HepG2 (cell line): ENCODE data around the gene SMIM41. TPM values are rescaled to one million over a fixed set of nuclear protein-coding genes. Genes with fewer than 3 reads are reported as not detected.

Experiments used
- ARNT ChIP-seq: fragments of 450-650 bp; IDR thresholded peaks from 2 replicates; pipeline ENCODE4 v1.6.1; 2017
- CEBPG ChIP-seq: IDR thresholded peaks from 2 replicates; pipeline ENCODE4 v1.6.1; 2016
- CENPX ChIP-seq: sonication (generic); formaldehyde crosslinking; IDR thresholded peaks from 2 replicates; pipeline ENCODE4 v1.9.0; 2021; ENCODE audit warnings: mild to moderate bottlenecking, missing genetic modification reagents, moderate library complexity
- NPAS2 ChIP-seq: sonication (generic); formaldehyde crosslinking; IDR thresholded peaks from 2 replicates; pipeline ENCODE4 v1.8.0; 2022; ENCODE audit warnings: mild to moderate bottlenecking, missing genetic modification reagents, borderline replicate concordance
- NRL ChIP-seq: sonication (generic); formaldehyde crosslinking; IDR thresholded peaks from 2 replicates; pipeline ENCODE4 v1.5.0; 2020; ENCODE audit warnings: missing genetic modification reagents, mild to moderate bottlenecking, moderate library complexity, borderline replicate concordance
- PCBP1 ChIP-seq: fragments of 200-400 bp; formaldehyde crosslinking; IDR thresholded peaks from 2 replicates; pipeline ENCODE4 v1.6.1; 2017; ENCODE audit warnings: mild to moderate bottlenecking, low read depth, low read length, borderline replicate concordance
- REPIN1 ChIP-seq: sonication (generic); formaldehyde crosslinking; IDR thresholded peaks from 2 replicates; pipeline ENCODE4 v1.8.0; 2022; ENCODE audit warnings: missing genetic modification reagents, low read depth, mild to moderate bottlenecking, borderline replicate concordance
- SP2 ChIP-seq: sonication (generic); formaldehyde crosslinking; IDR thresholded peaks from 2 replicates; pipeline ENCODE4 v1.5.1; 2020; ENCODE audit warnings: mild to moderate bottlenecking, missing genetic modification reagents
- ZNF274 ChIP-seq: sonication (generic); formaldehyde crosslinking; IDR thresholded peaks from 2 replicates; pipeline ENCODE4 v1.5.1; 2020; ENCODE audit warnings: mild to moderate bottlenecking, missing genetic modification reagents
- ZNF337 ChIP-seq: sonication (generic); formaldehyde crosslinking; IDR thresholded peaks from 2 replicates; pipeline ENCODE4 v1.5.1; 2020; ENCODE audit warnings: missing genetic modification reagents, low read depth, mild to moderate bottlenecking, borderline replicate concordance
- ZNF788 ChIP-seq: sonication (generic); formaldehyde crosslinking; IDR thresholded peaks from 2 replicates; pipeline ENCODE4 v1.5.0; 2020; ENCODE audit warnings: mild to moderate bottlenecking, missing genetic modification reagents, borderline replicate concordance
- polyA plus RNA-seq, 8 experiments: library from polyadenylated mRNA; depleted of rRNA in 3 of 8; stranded (reverse) in 7 of 8; unstranded in 1 of 8; fragments of >200 nt; fragmentation: Illumina TruSeq in 4 of 8; extraction: Trizol in 4 of 8; gene quantifications; 2 replicates each; pipeline versions ENCODE4 v1.2.1 to v1.2.3, GENCODE V29; 2011 to 2016; ENCODE audit warnings: low read depth in 4 of 8, missing spikeins in 1 of 8, mixed read lengths in 1 of 8; ENCODE audit not compliant: insufficient read depth in 1 of 8
- total RNA-seq, 5 experiments: library from RNA; depleted of rRNA; stranded (reverse); fragments of >200 nt; fragmentation: Illumina TruSeq; extraction: Trizol; gene quantifications; 2 replicates each; pipeline ENCODE4 v1.2.3, GENCODE V29; 2016; ENCODE audit warnings: low read depth in 1 of 5
- TF ChIP-seq, protein P1 (sequence below): sonication (generic); formaldehyde crosslinking; IDR thresholded peaks from 2 replicates; pipeline ENCODE4 v1.9.0; 2021; ENCODE audit warnings: missing genetic modification reagents, mild to moderate bottlenecking, borderline replicate concordance
- TF ChIP-seq, protein P2 (sequence below): sonication (generic); formaldehyde crosslinking; IDR thresholded peaks from 2 replicates; pipeline ENCODE4 v1.4.0; 2020; ENCODE audit warnings: mild to moderate bottlenecking, missing genetic modification reagents
- TF ChIP-seq, protein P3 (sequence below): IDR thresholded peaks from 2 replicates; pipeline ENCODE4 v1.6.1; 2018; ENCODE audit warnings: missing genetic modification reagents
- TF ChIP-seq, protein P4 (sequence below): IDR thresholded peaks from 2 replicates; pipeline ENCODE4 v1.6.1; 2016; ENCODE audit warnings: low read depth, control low read depth
- TF ChIP-seq, protein P5 (sequence below): sonication (generic); formaldehyde crosslinking; IDR thresholded peaks from 2 replicates; pipeline ENCODE4 v1.4.0; 2020; ENCODE audit warnings: missing genetic modification reagents, borderline replicate concordance
- TF ChIP-seq, protein P6 (sequence below): sonication (generic); formaldehyde crosslinking; IDR thresholded peaks from 2 replicates; pipeline ENCODE4 v1.4.0; 2020; ENCODE audit warnings: mild to moderate bottlenecking, missing genetic modification reagents
- TF ChIP-seq, protein P7 (sequence below): IDR thresholded peaks from 2 replicates; pipeline ENCODE4 v1.6.1; 2016; ENCODE audit warnings: mild to moderate bottlenecking

The SMIM41 gene
- total and polyA plus RNA-seq, 2 of the 13 experiments (the other 11 are each of a cell fraction or from before 2014, with no cell fraction given): not detected

DNA sequence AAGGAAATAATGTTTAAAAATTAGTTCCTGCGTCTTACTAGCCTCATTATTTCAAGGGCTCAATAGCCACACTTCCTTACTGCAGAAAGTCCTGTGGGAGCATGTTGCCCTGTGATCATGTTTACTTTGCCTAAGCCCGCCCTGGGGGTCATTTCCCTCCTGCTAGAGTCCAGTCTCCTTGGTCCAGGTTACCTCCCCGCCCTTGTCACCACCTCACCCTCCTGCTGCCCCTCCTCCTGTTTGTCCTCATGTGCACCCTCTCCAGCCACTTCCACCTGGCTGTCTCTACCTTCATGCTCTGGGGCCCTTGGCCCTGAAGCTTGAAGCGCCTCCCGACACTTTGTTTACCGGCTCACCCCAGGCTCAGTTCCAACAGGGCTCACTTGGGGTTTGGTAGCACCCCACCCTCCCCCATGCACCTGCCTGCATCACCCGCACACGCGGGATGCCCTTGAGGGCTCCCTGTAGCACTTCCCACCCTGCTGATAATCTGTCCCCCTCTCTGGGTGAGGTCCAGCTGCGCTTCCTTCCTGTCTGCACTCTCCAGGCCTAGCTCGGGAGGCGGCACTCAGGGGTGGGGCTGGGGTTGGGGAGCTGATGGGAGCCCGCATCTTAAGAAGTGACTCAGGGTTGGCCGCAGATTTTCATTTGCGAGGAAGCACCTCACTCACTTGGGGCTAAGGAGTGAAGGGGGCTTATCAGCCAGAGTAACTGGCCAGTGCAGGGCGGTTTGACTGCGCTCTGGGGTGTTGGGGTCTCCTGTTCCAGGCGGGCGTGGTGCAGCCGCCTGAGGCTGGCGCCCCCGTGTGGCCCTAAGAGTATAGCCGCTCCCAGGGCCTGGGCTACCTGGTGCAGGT lies 40.1 kb downstream of the SMIM41 start (continued):
- TF ChIP-seq, protein P1, sequence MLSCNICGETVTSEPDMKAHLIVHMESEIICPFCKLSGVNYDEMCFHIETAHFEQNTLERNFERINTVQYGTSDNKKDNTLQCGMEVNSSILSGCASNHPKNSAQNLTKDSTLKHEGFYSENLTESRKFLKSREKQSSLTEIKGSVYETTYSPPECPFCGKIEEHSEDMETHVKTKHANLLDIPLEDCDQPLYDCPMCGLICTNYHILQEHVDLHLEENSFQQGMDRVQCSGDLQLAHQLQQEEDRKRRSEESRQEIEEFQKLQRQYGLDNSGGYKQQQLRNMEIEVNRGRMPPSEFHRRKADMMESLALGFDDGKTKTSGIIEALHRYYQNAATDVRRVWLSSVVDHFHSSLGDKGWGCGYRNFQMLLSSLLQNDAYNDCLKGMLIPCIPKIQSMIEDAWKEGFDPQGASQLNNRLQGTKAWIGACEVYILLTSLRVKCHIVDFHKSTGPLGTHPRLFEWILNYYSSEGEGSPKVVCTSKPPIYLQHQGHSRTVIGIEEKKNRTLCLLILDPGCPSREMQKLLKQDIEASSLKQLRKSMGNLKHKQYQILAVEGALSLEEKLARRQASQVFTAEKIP (CRISPR knock-in tag): no peak
- TF ChIP-seq ARNT (no peak), CEBPG (no peak), PCBP1 (no peak), ZNF274 (CRISPR knock-in tag) (0 out of 2 replicates have a peak, but pooled peaks have one; percentile 63), NRL (CRISPR knock-in tag) (0 out of 2 replicates have a peak, but pooled peaks have one; percentile 51), REPIN1 (CRISPR knock-in tag) (no peak; the same call in 1 of the 2 replicates), ZNF788 (no peak), NPAS2 (CRISPR knock-in tag) (no peak), SP2 (CRISPR knock-in tag) (no peak), ZNF337 (CRISPR knock-in tag) (peak; percentile 58; the same call in 1 of the 2 replicates), CENPX (CRISPR knock-in tag) (no peak)
- TF ChIP-seq, protein P2, sequence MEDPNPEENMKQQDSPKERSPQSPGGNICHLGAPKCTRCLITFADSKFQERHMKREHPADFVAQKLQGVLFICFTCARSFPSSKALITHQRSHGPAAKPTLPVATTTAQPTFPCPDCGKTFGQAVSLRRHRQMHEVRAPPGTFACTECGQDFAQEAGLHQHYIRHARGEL (CRISPR knock-in tag): no peak
- TF ChIP-seq, protein P3, sequence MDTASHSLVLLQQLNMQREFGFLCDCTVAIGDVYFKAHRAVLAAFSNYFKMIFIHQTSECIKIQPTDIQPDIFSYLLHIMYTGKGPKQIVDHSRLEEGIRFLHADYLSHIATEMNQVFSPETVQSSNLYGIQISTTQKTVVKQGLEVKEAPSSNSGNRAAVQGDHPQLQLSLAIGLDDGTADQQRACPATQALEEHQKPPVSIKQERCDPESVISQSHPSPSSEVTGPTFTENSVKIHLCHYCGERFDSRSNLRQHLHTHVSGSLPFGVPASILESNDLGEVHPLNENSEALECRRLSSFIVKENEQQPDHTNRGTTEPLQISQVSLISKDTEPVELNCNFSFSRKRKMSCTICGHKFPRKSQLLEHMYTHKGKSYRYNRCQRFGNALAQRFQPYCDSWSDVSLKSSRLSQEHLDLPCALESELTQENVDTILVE (CRISPR knock-in tag): 0 out of 2 replicates have a peak, but pooled peaks have one; percentile 13
- TF ChIP-seq, protein P4, sequence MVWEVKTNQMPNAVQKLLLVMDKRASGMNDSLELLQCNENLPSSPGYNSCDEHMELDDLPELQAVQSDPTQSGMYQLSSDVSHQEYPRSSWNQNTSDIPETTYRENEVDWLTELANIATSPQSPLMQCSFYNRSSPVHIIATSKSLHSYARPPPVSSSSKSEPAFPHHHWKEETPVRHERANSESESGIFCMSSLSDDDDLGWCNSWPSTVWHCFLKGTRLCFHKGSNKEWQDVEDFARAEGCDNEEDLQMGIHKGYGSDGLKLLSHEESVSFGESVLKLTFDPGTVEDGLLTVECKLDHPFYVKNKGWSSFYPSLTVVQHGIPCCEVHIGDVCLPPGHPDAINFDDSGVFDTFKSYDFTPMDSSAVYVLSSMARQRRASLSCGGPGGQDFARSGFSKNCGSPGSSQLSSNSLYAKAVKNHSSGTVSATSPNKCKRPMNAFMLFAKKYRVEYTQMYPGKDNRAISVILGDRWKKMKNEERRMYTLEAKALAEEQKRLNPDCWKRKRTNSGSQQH (CRISPR knock-in tag): no peak
- TF ChIP-seq, protein P5, sequence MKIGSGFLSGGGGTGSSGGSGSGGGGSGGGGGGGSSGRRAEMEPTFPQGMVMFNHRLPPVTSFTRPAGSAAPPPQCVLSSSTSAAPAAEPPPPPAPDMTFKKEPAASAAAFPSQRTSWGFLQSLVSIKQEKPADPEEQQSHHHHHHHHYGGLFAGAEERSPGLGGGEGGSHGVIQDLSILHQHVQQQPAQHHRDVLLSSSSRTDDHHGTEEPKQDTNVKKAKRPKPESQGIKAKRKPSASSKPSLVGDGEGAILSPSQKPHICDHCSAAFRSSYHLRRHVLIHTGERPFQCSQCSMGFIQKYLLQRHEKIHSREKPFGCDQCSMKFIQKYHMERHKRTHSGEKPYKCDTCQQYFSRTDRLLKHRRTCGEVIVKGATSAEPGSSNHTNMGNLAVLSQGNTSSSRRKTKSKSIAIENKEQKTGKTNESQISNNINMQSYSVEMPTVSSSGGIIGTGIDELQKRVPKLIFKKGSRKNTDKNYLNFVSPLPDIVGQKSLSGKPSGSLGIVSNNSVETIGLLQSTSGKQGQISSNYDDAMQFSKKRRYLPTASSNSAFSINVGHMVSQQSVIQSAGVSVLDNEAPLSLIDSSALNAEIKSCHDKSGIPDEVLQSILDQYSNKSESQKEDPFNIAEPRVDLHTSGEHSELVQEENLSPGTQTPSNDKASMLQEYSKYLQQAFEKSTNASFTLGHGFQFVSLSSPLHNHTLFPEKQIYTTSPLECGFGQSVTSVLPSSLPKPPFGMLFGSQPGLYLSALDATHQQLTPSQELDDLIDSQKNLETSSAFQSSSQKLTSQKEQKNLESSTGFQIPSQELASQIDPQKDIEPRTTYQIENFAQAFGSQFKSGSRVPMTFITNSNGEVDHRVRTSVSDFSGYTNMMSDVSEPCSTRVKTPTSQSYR (CRISPR knock-in tag): no peak; the same call in 1 of the 2 replicates
- TF ChIP-seq, protein P6, sequence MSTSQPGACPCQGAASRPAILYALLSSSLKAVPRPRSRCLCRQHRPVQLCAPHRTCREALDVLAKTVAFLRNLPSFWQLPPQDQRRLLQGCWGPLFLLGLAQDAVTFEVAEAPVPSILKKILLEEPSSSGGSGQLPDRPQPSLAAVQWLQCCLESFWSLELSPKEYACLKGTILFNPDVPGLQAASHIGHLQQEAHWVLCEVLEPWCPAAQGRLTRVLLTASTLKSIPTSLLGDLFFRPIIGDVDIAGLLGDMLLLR (CRISPR knock-in tag): no peak
- TF ChIP-seq, protein P7, sequence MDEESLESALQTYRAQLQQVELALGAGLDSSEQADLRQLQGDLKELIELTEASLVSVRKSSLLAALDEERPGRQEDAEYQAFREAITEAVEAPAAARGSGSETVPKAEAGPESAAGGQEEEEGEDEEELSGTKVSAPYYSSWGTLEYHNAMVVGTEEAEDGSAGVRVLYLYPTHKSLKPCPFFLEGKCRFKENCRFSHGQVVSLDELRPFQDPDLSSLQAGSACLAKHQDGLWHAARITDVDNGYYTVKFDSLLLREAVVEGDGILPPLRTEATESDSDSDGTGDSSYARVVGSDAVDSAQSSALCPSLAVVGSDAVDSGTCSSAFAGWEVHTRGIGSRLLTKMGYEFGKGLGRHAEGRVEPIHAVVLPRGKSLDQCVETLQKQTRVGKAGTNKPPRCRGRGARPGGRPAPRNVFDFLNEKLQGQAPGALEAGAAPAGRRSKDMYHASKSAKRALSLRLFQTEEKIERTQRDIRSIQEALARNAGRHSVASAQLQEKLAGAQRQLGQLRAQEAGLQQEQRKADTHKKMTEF (CRISPR knock-in tag): 0 out of 2 replicates have a peak, but pooled peaks have one; percentile 13
